Epithelial cell of esophagus (primary cell): ENCODE data around the gene IQGAP2.
A peak's percentile ranks its signal among the peaks of the same experiment; 100 is the strongest.
"Not testable (repeated sequence)": the region's sequence is repeated elsewhere in the genome, so short reads cannot be mapped to it uniquely, and the experiment has no call there.

ENCODE experiments used
- DNase-seq: peaks from one replicate; pipeline ENCODE4 v3.0.0; 2010; ENCODE audit warnings: low read depth
- H3K4me3 ChIP-seq: 2 replicates; pipeline ENCODE4 v1.5.1; 2011; ENCODE audit warnings: mild to moderate bottlenecking, low read length, control low read depth
- CTCF ChIP-seq: IDR thresholded peaks from 2 replicates; pipeline ENCODE4 v1.5.1; 2011; ENCODE audit warnings: low read depth, mild to moderate bottlenecking, low read length, control low read depth, inconsistent platforms; ENCODE audit not compliant: insufficient read depth; ENCODE audit errors: missing control alignments

The IQGAP2 gene

GRCh38 chr5:76545184-76545583 lies 142.1 kb downstream of the IQGAP2 start:
- H3K4me3 ChIP-seq, result no peak overlapping the region
- DNase-seq, result no peak
- TF ChIP-seq CTCF, result no peak

GRCh38 chr5:76546497-76547102 lies 143.5 kb downstream of the IQGAP2 start:
- no peak for DNase-seq
- no peak overlapping the region for H3K4me3 ChIP-seq
- TF ChIP-seq CTCF, result no peak

GRCh38 chr5:76547242-76547890 lies 144.3 kb downstream of the IQGAP2 start:
- no peak for TF ChIP-seq CTCF
- H3K4me3 ChIP-seq, result no peak overlapping the region
- DNase-seq, result peak; percentile 29

- no peak for DNase-seq
- no peak for TF ChIP-seq CTCF
- no peak overlapping the region for H3K4me3 ChIP-seq
These were observed 144.9 kb downstream of the IQGAP2 start for GRCh38 chr5:76547891-76548524.

- no peak for TF ChIP-seq CTCF
- no peak overlapping the region for H3K4me3 ChIP-seq
- DNase-seq, result no peak
These were observed 145.6 kb downstream of the IQGAP2 start for GRCh38 chr5:76548525-76549229.

- not testable (repeated sequence) for DNase-seq, H3K4me3 ChIP-seq
These were observed 147.8 kb downstream of the IQGAP2 start for GRCh38 chr5:76550881-76551280.

GRCh38 chr5:76552546-76552945 lies 149.5 kb downstream of the IQGAP2 start:
- no peak for DNase-seq
- H3K4me3 ChIP-seq, result no peak overlapping the region
- TF ChIP-seq CTCF, result no peak
